ENCODE data around the gene EXOC3L2. TPM values are rescaled to one million over a fixed set of nuclear protein-coding genes. Genes with fewer than 3 reads are reported as not detected.

The EXOC3L2 gene
- total and polyA plus RNA-seq, 2 experiments from 2014 or later, result 1.3 TPM; not detected in 1

GRCh38 chr19:45177817-45178261 is 67.4 kb downstream of the EXOC3L2 start, which contains the start of gene TRAPPC6A:
Gene TRAPPC6A (minus strand): TSS chr19:45178237. CDS start chr19:45178218, 19 bp downstream.
- no peaks in the 10 kb centered on the region for H3K9me2 ChIP-seq (replicated peaks; ENCODE audit: insufficient read depth)
- peak within 1 kb of the TSS; percentile 28 for H2AFZ ChIP-seq
- peak within 1 kb of the TSS; percentile 30 for H3K4me3 ChIP-seq
- H3K79me2 ChIP-seq, result peaks cover 45% of the 10 kb centered on the region
- H3K36me3 ChIP-seq (replicated peaks; ENCODE audit: insufficient read depth, low read depth), result no peaks in the 10 kb centered on the region
- H3K4me1 ChIP-seq (ENCODE audit: insufficient read depth), result peaks cover 10% of the 10 kb centered on the region
- no peak for TF ChIP-seq EZH2phosphoT487 (IDR thresholded peaks at IDR 0.05; ENCODE audit: low read depth, severe bottlenecking, unreplicated experiment)
- no peak for TF ChIP-seq CTCF (IDR thresholded peaks at IDR 0.05; ENCODE audit: poor library complexity)
- TF ChIP-seq EZH2 (IDR thresholded peaks at IDR 0.05; ENCODE audit: borderline replicate concordance), result no peak
- WGBS (ENCODE audit: low lambda C conversion rate, missing lambda C conversion rate), result under 1% methylated on average over 36 of the region's 36 CpGs
- no peaks in the 10 kb centered on the region for H3K27me3 ChIP-seq
- H3K4me2 ChIP-seq, result peak within 1 kb of the TSS; percentile 95
- H3K27ac ChIP-seq, result peak within 1 kb of the TSS; percentile 87
- no peaks in the 10 kb centered on the region for H3K9me3 ChIP-seq (ENCODE audit: low read depth)
- no peaks in the 10 kb centered on the region for H4K20me1 ChIP-seq (ENCODE audit: insufficient read depth, poor library complexity, severe bottlenecking)
- DNase-seq (ENCODE audit: low spot score), result no peak

- no peak overlapping the region for H3K4me2 ChIP-seq
- no peak overlapping the region for H3K4me3 ChIP-seq
- H2AFZ ChIP-seq, result no peak overlapping the region
- no peak overlapping the region for H3K27ac ChIP-seq
- no peaks in the 10 kb centered on the region for H3K27me3 ChIP-seq
- no peaks in the 10 kb centered on the region for H3K9me2 ChIP-seq (replicated peaks; ENCODE audit: insufficient read depth)
- H3K4me1 ChIP-seq (ENCODE audit: insufficient read depth), result peaks cover 10% of the 10 kb centered on the region
- H3K36me3 ChIP-seq (replicated peaks; ENCODE audit: insufficient read depth, low read depth), result no peaks in the 10 kb centered on the region
- TF ChIP-seq EZH2 (IDR thresholded peaks at IDR 0.05; ENCODE audit: borderline replicate concordance) (no peak), CTCF (IDR thresholded peaks at IDR 0.05; ENCODE audit: poor library complexity) (no peak), EZH2phosphoT487 (IDR thresholded peaks at IDR 0.05; ENCODE audit: low read depth, severe bottlenecking, unreplicated experiment) (no peak)
- no peaks in the 10 kb centered on the region for H4K20me1 ChIP-seq (ENCODE audit: insufficient read depth, poor library complexity, severe bottlenecking)
- DNase-seq (ENCODE audit: low spot score), result no peak
- peaks cover 25% of the 10 kb centered on the region for H3K79me2 ChIP-seq
- WGBS (ENCODE audit: low lambda C conversion rate, missing lambda C conversion rate), result 89% methylated on average over 10 of the region's 10 CpGs
- no peaks in the 10 kb centered on the region for H3K9me3 ChIP-seq (ENCODE audit: low read depth)
These were observed 69.5 kb downstream of the EXOC3L2 start for GRCh38 chr19:45175515-45176345.

GRCh38 chr19:45173816-45174215 is 71.4 kb downstream of the EXOC3L2 start:
- Histone ChIP-seq H3K9me3 (ENCODE audit: low read depth) (no peaks in the 10 kb centered on the region), H2AFZ (no peak overlapping the region), H3K27me3 (no peaks in the 10 kb centered on the region), H3K79me2 (peaks cover 13% of the 10 kb centered on the region), H3K36me3 (replicated peaks; ENCODE audit: insufficient read depth, low read depth) (no peaks in the 10 kb centered on the region), H3K9me2 (replicated peaks; ENCODE audit: insufficient read depth) (no peaks in the 10 kb centered on the region), H3K4me3 (no peak overlapping the region), H3K4me1 (ENCODE audit: insufficient read depth) (peaks cover 7% of the 10 kb centered on the region), H3K4me2 (no peak overlapping the region), H4K20me1 (ENCODE audit: insufficient read depth, poor library complexity, severe bottlenecking) (no peaks in the 10 kb centered on the region), H3K27ac (no peak overlapping the region)
- TF ChIP-seq CTCF (IDR thresholded peaks at IDR 0.05; ENCODE audit: poor library complexity) (no peak), EZH2phosphoT487 (IDR thresholded peaks at IDR 0.05; ENCODE audit: low read depth, severe bottlenecking, unreplicated experiment) (no peak), EZH2 (IDR thresholded peaks at IDR 0.05; ENCODE audit: borderline replicate concordance) (no peak)
- DNase-seq (ENCODE audit: low spot score), result no peak
- 87% methylated on average over 12 of the region's 12 CpGs for WGBS (ENCODE audit: low lambda C conversion rate, missing lambda C conversion rate)

Data from hepatocyte (in vitro differentiated cells).